Fibroblast of skin of left quadriceps (primary cell): ENCODE measurements around the gene NCKAP5.

ENCODE experiments used
- DNase-seq, 2 experiments: peaks; one replicate each; pipeline ENCODE4 v3.0.0-alpha.2; 2013; ENCODE audit warnings: low read depth in 2 of 2

Gene NCKAP5

DNA sequence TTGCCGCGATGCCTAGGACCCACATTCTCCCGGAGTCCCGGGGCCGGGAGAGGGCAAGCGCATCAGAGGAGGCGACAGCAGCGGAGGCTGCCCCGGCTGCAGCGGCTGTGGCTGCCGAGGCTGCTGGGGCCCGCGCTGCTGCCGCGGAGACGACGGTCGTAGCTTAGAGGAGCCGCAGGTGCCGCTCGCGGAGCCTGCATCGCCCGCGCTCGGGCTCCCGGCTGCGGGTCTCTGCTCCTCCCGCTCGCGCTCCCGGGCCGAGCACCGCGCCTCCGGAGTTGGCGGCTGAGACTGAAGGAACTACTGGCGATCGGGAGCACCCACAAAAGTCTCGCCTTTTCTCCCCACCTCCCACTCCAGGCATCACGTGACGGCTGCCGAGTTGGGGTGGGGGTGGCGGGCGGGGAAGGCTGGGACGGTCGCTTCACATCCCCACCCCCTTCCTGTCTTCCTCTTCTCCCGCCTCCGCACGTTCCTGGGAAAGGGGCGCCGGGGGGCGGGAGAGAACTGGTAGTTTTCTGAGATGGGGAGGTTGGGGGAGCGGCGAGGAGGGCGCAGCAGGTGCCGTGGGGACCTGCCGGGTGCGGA lies 898.3 kb downstream of the NCKAP5 start, which contains the start of gene LYPD1:
Gene LYPD1, minus strand, starts transcription at position 298 of the 588 bp plus-strand sequence. Its CDS starts 273 bp downstream, at position 25.
- DNase-seq, result no peak

GRCh38 chr2:132668987-132669907 lies 899.0 kb downstream of the NCKAP5 start:
- no peak for DNase-seq

GRCh38 chr2:132668189-132668823 lies 900.0 kb downstream of the NCKAP5 start:
- DNase-seq, result no peak

DNA sequence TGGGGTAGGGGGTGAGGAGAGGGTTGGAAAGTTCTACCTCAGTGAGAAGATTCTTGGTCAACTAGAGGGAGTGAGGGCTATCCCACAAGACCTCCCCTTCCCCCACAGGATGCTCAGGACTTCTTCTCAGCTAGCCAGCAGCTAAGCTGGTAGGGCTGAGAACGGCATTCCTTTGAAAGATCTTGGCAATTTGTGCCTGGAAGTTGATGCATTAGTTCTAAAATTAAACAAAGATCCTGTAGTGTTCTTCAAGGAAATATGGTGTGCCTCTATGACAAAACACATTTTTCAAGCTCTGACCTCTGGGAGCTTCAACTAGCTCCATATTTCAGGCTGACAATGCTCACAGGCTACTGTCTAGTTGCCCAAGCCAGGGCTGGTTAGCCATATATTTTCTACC lies 900.6 kb downstream of the NCKAP5 start:
- DNase-seq, result no peak

GRCh38 chr2:132665401-132666140 lies 902.7 kb downstream of the NCKAP5 start:
- DNase-seq, result no peak

GRCh38 chr2:132664096-132664495 lies 904.2 kb downstream of the NCKAP5 start:
- no peak for DNase-seq

DNA sequence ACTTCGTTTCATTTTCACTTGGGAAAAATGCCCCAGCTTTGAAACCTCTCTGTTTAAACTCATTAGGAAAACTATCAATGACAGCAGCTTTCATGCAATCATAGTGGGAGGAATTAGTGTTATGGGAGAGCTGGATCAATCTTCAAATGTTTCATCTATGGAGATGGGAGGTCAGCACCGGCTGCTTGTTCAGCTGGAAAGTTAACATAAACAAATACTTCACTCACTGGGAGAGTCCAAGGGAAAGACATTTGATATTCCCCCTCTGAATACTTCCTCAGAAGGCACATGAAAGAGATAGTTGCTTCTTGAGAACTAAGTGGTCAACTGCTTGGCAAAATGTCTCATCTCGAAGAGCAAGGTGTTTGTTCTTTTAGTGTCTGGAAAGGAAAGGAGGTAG lies 905.5 kb downstream of the NCKAP5 start:
- no peak for DNase-seq

- DNase-seq, result no peak
Measured at GRCh38 chr2:132659331-132659730, 908.9 kb downstream of the NCKAP5 start.

GRCh38 chr2:132656266-132656975 lies 911.8 kb downstream of the NCKAP5 start:
- DNase-seq, result no peak

- no peak for DNase-seq
Measured at GRCh38 chr2:132654968-132655367, 913.3 kb downstream of the NCKAP5 start.

DNA sequence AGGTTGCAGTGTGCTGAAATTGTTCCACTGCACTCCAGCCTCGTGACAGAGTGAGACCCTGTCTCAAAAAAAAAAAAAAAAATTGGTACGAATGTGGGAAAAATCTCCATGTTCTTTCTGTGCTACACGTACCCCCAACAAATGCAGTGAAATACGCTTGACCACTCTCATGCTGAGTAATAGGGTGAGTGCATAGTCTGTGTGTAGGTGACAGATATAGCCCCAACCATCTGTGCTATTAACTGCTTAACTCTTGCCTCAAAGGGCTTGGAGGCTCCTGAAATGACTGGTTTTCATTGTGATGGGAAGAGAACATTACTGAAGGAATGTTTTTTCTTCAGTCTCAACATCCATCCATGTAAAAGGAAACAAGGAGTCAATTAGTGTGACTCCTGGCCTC lies 913.9 kb downstream of the NCKAP5 start:
- no peak for DNase-seq

GRCh38 chr2:132652474-132652873 lies 915.8 kb downstream of the NCKAP5 start:
- no peak for DNase-seq

DNA sequence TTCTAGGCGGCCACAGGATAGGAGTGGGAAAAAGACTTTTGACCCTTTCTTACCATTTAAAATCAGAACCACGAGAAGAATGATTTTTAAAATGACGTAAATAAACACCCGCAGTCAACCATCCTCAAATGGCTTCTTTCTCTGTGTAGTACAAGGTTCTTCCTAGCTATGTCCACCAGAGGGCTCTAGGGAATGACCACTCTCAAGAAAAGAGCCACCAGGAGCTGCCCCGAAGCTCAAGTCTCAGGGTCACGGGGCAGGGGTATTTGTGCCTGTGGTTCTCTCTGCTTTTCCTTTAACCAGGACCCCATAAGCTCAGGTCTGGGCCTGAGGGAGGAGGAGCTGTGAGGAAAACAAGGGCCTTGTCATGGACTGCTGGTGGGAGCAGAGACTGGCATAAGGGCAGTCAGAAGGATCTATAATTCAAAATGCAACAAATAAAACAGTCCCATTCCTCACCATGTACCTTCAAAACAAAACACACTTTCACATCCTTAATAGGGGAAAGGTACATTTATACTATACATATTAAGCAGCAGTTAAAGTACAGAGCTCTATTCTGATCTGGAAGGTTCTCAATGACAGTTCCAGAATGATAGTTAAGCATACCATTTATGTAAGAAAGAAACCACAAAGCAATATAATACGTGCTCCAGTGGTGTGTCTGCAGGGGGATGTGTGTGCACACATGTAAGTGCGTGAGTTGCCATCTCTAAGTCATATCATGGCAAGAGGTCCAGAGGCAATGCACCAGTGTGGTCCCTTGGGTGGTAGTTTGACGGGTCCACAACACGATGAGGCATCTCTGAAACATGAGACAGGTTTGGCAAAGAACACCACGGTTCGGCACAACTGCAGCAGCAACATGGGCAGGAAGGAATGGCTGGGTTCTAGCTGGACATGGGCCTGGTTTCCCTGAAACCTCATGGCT lies 916.9 kb downstream of the NCKAP5 start:
- no peak for DNase-seq

DNA sequence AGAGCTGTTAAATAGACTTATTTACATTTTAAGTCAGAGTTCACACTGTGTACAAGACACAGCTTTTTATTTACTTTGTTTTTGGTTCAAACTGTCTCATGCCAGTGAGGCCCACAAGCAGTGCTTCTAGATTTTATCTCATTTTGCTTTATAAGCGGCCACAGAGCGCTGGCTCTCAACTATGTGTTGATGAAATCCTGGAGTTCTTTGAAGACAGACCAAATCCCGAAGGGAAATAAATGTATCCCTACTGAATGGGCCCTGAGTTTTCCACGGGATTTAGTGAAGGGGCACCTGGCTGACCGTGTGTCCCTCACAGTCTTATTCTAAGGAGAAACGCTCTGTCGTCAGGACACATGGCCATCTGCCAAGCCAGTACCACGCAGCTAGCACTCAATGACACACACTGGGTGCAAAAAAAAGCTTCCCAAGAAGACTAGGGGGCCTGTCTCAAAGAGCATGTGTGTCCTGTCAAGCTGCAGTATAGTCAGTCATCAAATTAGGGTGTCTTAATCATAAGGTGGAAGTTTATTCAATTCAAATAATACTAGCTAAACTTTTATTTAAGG lies 921.6 kb downstream of the NCKAP5 start:
- DNase-seq, result no peak

- no peak for DNase-seq
Measured at GRCh38 chr2:132645722-132646539, 922.3 kb downstream of the NCKAP5 start.

DNA sequence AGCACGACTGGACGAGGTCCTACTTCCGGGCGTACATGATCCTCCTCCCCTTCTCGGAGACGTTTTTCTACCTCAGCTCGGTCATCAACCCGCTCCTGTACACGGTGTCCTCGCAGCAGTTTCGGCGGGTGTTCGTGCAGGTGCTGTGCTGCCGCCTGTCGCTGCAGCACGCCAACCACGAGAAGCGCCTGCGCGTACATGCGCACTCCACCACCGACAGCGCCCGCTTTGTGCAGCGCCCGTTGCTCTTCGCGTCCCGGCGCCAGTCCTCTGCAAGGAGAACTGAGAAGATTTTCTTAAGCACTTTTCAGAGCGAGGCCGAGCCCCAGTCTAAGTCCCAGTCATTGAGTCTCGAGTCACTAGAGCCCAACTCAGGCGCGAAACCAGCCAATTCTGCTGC lies 923.1 kb downstream of the NCKAP5 start:
- DNase-seq, result no peak

- no peak for DNase-seq
Measured at GRCh38 chr2:132642415-132642814, 925.8 kb downstream of the NCKAP5 start.

DNA sequence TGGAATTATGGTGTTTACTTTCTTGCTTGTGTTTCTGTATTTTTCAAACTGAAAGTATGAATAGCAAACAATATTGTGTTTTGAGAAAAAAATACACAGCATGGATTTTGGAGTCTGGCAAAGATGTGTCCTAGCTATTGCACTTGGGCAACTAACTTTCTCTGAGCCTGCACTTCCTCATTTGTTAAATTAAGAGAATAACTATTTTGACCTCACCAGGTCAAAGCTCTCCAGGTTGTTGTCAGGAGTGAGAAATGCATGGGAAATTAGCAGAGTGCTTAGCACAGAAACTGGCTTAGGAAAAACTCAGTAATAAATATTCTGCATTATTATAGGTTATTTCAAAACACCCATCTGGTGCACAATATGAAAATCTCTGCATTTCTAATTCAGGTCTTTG lies 926.4 kb downstream of the NCKAP5 start:
- DNase-seq, result no peak

- no peak for DNase-seq
Measured at GRCh38 chr2:132640116-132640515, 928.1 kb downstream of the NCKAP5 start.
